GM21717 (cell line): ENCODE results near the gene KYAT1.

Experiments
- ATAC-seq: cut with Tn5 transposase; IDR thresholded peaks from one replicate; pipeline ENCODE4 v1.9.1; 2021; ENCODE audit warnings: mild to moderate bottlenecking, moderate library complexity; ENCODE audit not compliant: unreplicated experiment

KYAT1 gene

DNA sequence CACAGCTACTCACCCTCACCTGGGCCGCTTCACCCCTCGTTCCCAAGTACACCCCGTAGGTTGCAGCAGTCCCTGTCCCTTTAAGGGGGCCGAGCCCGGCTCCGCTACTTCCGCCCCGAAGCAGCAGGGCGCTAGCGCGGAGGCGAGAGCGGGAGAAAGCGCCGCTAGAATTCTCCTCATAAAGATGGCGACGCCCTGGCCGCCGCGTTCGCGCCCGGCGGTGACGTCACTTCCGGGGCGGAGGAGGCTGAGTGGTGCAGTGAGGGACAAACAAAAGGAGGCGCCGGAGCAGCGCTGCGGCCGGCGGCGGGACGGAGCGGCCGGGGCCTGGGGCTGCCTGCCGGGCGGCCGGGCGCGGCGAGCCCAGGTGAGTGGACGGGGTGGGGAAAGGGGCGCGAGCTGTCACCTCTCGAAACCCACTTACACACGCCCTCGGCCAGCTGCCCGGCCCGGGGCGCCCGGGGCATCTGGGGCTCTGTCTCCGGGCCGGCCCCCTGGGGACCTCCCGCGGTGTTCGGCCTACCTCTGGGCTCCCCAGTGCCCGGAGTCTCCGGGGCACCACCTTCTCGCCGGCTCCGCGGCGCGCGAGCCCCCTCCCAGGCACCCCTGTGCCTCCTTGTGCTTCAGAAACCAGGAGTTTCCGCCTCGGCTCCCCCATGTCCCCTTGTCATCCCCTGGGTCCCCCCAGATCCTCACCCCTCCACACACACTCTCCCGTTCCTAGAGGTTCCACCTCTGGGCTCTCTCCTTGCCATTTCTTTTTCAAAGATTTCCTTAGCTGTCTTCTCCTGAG is at the start of gene KYAT1, which contains the start of gene LRRC8A:
KYAT1 (minus strand) TSS at position 67 of the 793 bp plus-strand sequence. CDS start 36,545 bp downstream, outside the sequence.
LRRC8A (plus strand) TSS at position 250 of the 793 bp plus-strand sequence. CDS start 25,032 bp downstream, outside the sequence.
- ATAC-seq = peak; percentile 72

DNA sequence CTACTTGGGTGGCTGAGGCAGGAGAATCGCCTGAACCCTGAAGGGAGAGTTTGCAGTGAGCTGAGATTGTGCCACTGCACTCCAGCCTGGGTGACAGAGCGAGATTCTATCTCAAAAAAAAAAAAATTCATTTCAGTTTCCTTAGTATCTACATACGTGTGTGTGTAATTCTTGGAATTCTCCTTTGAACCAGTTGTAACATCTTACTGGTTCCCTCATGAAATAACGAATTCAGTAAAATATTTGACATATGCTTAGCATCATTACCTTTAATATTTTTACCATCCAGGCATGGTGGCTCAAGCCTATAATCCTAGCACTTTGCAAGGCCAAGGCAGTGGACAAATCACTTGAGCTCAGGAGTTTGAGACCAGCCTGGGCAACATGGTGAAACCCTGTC is 47.8 kb upstream of the KYAT1 start:
- ATAC-seq = no peak

DNA sequence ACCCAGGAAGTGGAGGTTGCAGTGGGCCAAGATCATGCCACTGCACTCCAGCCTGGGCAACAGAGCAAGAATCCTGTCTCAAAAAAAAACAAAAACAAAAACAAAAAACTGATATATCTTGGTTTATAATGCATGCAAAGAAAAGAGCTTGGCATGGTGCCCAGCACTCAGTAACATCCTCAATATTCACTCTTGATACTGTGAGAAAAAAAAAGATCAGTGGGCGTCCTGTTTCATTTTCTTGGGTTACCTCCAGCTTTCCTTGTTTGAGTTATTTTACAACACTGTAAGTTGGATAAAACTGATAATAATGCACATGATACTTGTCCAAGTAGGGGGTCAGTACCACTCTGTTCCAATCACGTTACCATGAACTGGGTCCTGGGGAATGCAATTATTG is 46.9 kb upstream of the KYAT1 start:
- ATAC-seq = no peak

DNA sequence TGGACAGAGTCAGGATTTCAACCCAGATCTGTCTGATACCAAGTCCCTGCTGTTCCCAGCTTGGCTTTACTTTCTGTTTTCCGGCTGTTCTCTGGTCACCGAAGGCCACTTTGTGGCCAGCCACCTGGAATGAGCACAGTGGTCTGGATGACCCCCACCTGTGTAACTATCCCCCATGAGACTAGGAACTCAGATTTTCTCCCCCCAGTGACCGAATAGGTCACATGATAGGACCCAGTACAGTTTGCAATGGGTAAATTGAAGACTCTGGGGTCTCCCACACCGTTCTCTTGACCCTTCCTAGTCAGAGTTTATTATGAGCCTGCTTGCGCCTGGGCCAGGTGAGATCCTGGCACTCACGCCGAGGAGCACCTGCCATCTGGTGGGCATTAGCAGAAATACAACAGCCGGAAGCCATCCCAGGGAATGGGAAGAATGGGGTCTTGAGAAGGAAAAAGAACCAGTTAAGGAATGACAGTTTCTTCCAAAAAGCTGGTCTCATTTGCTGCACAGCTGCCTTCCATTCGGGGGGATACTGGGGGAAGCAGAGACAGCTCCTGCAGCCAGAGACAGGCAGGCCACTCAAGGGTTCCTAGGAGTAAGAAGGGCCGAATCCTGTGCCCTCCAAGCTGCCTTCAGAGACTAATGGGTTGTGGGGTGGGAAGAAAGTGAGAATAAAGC is 46.1 kb upstream of the KYAT1 start:
- no peak for ATAC-seq

DNA sequence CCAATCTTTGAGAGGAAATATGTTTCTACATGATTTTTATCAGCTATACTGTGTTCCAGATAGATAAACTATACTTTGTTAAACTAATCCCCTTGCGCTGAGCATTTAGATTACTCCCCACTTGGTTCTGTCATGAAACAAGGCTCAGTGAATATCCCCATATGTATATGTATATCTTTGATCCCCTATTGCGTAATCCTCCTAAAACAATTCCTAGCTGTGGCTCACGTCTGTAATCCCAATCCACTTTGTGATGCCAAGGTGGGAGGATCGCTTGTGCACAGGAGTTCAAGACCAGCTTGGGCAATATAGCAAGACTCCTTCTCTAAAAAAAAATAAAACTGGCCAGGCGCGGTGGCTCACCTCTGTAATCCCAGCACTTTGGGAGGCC is 41.7 kb upstream of the KYAT1 start:
- ATAC-seq = no peak

DNA sequence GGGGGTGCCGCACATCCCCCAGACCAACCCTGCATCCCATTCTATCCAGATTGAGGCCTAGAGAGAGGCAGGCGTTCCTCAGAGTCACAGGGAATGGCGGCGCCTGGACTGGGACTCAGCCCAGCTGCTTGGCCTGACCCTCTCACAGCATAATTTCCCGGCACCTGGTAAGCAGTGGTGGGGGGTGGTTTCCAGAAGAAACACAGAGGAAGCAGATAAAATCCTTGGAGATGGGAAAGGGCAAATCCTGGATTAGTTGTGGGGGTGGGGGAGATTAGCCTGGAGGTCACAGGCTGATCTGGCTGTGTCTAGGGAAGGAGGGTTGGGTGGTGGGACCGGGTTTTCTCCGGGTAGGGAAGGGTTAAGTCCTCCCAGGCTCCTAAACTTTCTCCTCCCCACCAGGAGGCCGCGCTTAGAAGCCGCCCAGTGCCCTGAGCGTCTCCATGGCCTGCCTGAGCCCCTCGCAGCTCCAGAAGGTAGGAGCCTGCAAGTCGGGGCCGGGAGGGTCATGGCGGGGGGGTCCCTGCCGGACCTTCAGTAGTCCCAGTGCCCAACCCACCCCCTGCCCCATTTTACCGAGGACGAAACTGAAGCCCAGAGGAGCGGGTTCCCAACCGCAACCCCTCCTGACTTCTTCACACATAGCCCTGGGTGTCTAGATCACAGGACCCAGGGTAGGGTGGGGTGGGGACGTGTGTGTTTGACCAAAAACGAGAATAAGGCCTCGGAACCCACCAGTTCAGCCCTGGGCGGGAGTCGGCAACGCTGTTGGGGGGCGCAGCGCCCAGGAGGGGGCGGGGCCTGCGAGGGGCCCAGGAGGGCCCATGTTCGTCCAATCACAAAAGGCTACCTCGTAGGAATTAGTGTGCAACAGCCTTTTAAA is 40.4 kb upstream of the KYAT1 start:
- ATAC-seq = no peak

DNA sequence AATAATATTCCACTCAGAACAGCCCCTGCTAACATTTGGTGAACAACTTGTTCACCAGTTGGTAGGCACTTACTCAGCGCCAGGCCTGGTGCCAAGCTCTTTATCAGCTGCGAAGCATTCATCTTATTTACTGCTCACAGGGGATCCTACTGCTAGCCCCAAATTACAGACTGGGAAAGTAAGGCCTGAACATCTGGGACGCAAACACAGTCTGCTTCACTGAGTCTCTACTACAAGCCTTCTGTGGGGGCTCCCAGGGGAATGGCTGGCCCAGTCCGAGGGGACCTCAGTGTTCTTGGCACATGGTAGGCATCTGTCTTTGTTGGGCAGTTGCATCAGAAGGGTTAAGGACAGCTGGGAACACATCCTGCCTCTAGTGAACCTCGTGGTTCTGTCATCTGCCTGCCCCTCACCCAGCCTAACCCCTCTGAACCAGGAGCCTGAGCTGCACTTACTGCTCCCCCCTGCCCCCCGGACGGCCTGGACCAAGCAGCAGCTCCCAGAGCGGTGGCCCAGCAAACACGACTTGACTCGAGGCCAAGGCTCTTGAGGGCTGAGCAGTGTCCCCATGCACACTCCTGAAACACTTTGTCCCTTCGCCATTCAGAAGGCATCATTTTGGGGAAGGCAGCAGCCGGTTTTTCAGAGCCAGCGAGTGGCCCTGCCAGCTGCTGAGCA is 38.8 kb upstream of the KYAT1 start, which contains the start of gene PHYHD1:
PHYHD1 (plus strand) TSS at position 602 of the 678 bp plus-strand sequence. CDS start 1,342 bp downstream, outside the sequence.
- no peak for ATAC-seq

DNA sequence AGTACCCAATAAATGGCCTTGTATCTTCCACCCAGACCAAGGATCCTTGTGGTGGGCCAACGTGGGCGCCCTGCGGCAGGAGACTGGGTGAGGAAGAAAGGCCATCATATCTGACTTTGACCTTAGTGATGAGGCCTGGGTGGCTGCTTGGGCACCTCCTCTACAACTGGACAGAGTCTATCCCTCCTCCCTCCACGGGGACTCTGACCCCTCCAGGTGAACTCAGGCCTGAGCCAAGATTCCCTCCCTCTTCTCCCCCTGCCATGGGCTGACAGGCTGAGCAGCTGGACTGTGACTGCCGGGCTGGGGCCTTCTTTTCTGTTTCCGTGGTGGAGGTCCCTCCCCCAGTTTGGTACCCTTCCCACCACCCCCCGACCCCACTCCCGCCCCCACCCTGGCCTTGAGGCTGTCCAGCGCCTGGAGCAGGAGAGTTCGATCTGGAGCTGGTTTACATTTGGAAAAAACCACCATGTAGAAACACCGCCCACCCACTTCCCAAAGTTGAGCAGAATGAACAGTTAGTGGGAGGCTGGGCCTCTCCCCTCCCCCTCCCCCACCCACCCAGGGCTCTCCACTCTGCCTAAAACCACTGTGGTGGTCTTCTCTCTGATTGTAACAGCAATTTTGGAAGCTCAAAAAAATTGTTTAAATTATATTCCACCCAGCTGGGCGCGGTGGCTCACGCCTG is 37.8 kb upstream of the KYAT1 start:
- ATAC-seq = no peak

DNA sequence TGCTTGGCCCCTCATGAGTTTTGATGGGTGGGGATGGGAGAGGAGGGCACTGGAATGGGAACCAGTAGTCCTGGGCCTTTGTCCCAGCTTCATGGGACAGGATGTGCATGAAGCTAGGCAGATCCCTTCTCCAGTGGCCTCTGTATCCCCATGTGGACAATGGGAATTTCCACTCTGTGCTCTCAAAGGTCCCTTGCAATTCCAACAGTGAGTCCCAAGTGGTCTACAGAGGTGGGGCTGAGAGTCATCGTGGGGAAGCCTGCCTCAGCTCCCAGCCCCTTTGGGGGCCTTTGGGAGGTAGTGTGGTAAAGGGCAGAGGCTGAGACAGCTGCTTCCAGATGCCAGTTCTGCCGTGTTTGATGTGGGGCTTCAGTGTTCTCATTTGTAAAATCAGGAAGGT is 37.2 kb upstream of the KYAT1 start:
- ATAC-seq = no peak

DNA sequence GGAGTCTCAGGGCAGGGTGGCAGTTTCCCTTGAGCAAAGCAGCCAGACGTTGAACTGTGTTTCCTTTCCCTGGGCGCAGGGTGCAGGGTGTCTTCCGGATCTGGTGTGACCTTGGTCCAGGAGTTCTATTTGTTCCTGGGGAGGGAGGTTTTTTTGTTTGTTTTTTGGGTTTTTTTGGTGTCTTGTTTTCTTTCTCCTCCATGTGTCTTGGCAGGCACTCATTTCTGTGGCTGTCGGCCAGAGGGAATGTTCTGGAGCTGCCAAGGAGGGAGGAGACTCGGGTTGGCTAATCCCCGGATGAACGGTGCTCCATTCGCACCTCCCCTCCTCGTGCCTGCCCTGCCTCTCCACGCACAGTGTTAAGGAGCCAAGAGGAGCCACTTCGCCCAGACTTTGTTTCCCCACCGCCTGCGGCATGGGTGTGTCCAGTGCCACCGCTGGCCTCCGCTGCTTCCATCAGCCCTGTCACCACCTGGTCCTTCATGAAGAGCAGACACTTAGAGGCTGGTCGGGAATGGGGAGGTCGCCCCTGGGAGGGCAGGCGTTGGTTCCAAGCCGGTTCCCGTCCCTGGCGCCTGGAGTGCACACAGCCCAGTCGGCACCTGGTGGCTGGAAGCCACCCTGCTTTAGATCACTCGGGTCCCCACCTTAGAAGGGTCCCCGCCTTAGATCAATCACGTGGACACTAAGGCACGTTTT is 35.5 kb upstream of the KYAT1 start:
- ATAC-seq = no peak

DNA sequence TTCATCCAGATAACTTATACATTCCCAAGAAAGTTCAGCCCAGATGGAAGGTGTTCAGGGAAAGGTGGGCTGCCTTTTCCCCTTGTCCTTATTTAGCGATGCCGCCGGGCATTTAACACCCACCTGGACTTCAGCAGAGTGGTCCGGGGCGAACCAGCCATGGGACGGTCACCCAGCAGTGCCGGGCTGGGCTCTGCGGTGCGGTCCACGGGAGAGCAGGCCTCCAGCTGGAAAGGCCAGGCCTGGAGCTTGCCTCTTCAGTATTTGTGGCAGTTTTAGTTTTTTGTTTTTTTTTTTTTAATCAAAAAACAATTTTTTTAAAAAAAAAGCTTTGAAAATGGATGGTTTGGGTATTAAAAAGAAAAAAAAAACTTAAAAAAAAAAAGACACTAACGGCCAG is 35.0 kb upstream of the KYAT1 start:
- ATAC-seq = no peak

DNA sequence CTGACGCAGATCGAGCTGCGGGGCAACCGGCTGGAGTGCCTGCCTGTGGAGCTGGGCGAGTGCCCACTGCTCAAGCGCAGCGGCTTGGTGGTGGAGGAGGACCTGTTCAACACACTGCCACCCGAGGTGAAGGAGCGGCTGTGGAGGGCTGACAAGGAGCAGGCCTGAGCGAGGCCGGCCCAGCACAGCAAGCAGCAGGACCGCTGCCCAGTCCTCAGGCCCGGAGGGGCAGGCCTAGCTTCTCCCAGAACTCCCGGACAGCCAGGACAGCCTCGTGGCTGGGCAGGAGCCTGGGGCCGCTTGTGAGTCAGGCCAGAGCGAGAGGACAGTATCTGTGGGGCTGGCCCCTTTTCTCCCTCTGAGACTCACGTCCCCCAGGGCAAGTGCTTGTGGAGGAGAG is 34.5 kb upstream of the KYAT1 start:
- no peak for ATAC-seq

DNA sequence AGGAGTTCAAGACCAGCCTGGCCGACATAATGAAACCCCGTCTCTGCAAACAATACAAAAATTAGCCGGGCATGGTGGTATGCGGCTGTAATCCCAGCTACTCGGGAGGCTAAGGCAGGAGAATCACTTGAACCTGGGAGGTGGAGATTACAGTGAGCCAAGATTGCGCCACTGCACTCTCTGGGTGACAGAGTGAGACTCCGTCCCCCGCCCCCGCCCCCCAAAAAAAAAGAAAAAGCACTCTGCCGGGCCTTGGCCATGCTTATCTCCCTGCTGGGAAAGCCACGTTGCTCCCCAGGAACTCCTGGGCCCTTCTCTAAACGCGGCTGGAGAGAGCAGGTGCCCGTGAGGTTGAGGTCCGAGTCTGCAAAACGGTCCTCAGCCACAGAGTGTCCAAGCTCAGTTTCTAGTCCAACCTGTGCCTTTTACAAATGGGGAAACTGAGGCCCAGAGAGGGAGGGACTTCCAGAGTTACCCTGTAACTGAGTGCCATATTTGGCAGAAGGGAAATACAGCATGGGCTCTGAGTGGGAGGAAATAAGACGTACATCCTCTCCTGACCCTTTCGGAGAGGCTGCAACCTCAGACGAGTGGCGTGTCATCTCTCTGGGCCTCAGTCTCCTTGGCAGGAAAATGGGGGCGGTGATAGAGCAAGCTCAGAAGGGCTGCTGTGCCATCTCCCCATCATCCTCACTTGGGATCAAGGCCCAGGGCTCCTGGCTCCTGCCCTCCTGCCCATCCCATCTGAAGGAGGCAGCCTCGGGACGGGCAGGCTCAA is 32.4 kb upstream of the KYAT1 start:
- no peak for ATAC-seq

DNA sequence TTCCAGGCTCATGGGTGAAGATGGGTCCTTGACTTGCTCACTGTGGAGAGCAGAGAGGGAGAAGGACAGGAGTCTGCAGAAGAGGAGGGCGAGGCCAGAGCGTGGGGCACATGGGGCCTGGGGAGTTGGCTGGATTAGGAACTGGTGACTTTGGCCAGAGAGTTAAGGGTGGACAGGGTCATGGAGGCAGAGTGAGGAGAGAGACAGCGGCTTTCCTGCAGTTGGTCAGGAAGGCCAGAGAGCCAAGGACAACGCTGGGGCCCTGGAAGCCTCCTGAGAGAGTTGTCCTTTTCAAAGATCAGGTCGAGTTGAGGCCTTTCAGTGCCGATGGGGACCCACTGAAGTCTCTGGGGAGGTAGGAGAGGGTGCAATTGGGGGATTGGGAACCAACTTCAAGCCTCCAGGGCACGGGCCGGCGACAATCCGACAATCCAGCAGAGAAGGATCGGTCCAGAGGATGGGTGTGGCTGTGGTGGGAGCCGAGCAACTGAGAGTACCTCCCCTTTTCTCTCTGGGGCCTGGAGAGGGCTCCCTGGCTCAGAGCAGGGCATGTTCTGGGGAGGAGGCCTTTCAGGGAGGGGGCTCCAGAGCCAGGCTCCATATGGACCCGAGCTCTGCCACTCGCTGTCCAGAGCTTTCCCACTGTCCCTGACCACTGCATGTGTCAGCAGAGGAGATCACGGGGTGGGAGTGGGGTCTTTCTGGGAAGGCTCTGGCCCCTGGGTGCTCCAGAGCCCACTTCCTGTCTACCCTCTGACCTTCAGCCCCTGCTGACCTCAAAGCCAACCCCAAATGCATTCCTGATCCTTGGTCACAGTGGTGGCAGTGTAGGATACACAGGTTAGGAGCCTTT is 31.5 kb upstream of the KYAT1 start:
- no peak for ATAC-seq

DNA sequence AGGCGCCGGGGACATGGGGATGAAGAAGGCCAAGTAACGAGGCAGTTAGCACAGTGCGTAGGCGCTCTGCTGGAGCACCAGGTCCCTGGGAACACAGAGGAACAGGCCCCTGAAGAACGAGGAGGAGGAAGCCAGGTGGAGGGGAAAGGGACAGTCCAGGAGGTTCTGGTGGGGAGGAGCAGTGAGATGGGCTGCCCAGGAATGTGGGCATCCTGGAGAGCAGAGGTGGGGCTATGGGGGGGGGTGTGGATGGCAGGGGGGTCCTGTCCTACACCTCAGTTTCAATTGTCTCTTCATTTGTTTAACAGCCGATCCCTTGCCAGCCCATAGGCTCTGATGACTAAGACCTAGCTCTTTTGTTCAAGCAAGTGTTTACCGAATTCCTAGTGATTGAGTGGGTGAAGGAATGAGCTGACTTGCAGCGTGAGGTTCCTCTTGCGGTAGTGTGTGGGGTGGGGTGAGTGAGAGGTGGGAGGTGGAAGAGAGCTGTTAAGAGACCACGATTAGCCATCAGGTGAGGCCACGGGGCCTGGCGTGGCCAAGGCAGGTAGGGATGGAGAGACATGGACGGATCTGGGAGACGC is 30.6 kb upstream of the KYAT1 start:
- no peak for ATAC-seq

DNA sequence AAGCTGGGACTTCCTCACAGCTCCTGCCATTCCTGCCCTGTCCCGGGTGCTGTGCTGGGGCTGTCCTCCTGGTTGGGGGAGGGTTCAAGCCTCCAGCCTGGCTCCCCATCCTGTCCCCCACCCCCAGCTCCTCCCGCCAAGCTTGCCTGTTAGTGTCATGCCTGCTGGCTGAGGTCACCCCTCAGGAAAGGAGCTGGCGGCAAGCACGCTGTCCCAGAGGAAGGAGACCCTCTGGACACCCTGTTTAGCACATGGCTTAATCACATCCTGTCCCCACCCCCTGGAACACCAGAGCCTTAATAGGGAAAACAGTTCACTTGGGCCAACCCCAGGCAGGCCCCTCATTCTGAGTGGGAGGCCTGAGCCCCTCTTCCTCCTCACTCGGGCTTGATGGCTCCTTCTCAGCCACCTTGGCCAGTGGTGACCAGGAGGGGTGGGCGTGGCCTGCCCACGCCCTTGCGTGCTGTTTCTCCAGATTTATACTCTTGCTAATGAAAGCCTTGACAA is 29.8 kb upstream of the KYAT1 start:
- no peak for ATAC-seq

DNA sequence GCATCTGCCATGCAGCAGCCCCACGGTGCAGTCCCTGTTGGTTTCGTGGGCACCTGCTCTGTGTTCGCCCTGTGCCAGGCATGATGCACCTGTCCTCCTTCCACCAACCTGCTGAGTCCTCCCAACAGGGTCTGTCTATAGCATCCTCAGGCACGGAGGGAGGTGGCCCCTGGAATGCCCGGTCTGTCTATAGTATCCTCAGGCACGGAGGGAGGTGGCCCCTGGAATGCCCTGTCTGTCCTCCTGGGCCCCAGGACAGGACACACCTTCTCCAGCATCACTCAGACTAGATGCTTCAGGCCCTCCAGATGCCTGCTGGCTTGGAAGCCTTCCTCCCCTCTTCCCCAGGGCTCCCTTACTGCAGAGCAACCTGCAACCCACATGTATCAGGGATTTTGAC is 29.2 kb upstream of the KYAT1 start:
- no peak for ATAC-seq
